Cardiac muscle cell (in vitro differentiated cells and primary cell): ENCODE measurements around the gene IFT52. TPM values are rescaled to one million over a fixed set of nuclear protein-coding genes. Genes with fewer than 3 reads are reported as not detected.
A peak's percentile ranks its signal among the peaks of the same experiment; 100 is the strongest.

Experiments
- DNase-seq, 2 donors: peaks; one replicate each; pipeline versions ENCODE4 v3.0.0 to v3.0.0-alpha.2; 2010 to 2017; ENCODE audit warnings: low read depth in 1 of 2, low spot score in 1 of 2
- H3K27ac ChIP-seq: fragments of 200-600 bp; sonication (generic); 2 replicates; pipeline ENCODE4 v1.5.1; 2016
- H3K27me3 ChIP-seq: fragments of 200-600 bp; sonication (generic); 2 replicates; pipeline ENCODE4 v1.6.0; 2016; ENCODE audit warnings: control low read depth
- H3K36me3 ChIP-seq: fragments of 200-600 bp; sonication (generic); 2 replicates; pipeline ENCODE4 v1.5.1; 2016; ENCODE audit warnings: control low read depth
- H3K4me1 ChIP-seq: fragments of 200-600 bp; sonication (generic); 2 replicates; pipeline ENCODE4 v1.8.1; 2017; ENCODE audit warnings: low read depth, mild to moderate bottlenecking, mixed run types
- H3K4me3 ChIP-seq: fragments of 200-600 bp; sonication (generic); 2 replicates; pipeline ENCODE4 v1.5.1; 2016; ENCODE audit warnings: mild to moderate bottlenecking
- H3K9me3 ChIP-seq: fragments of 200-600 bp; sonication (generic); 2 replicates; pipeline ENCODE4 v1.5.1; 2017; ENCODE audit warnings: low read depth, mild to moderate bottlenecking, control low read depth
- CTCF ChIP-seq: IDR thresholded peaks from 2 replicates; pipeline ENCODE4 v1.5.1; 2012; ENCODE audit warnings: low read depth, mild to moderate bottlenecking, low read length
- polyA plus RNA-seq: library from polyadenylated mRNA; unstranded; fragments of >200 nt; fragmentation: Nextera tagmentation; extraction: Ambion mirVana; gene quantifications from 2 replicates; pipeline ENCODE4 v1.2.1, GENCODE V29; 2016
- total RNA-seq: library from RNA; depleted of rRNA; stranded (reverse); fragments of >200 nt; gene quantifications from 2 replicates; pipeline ENCODE4 v1.2.3, GENCODE V29; 2016

The IFT52 gene
- total and polyA plus RNA-seq, 2 experiments from 2014 or later, result 20.6 to 26.4 TPM

- H3K27ac ChIP-seq, result no peak overlapping the region
- H3K9me3 ChIP-seq, result no peaks in the 10 kb centered on the region
- DNase-seq, result no peak
- peaks cover 14% of the 10 kb centered on the region for H3K4me1 ChIP-seq
- H3K36me3 ChIP-seq, result no peaks in the 10 kb centered on the region
- H3K27me3 ChIP-seq, result no peaks in the 10 kb centered on the region
- H3K4me3 ChIP-seq, result no peak overlapping the region
- no peak for TF ChIP-seq CTCF
Measured at GRCh38 chr20:43563991-43564390, 26.7 kb upstream of the IFT52 start.

DNA sequence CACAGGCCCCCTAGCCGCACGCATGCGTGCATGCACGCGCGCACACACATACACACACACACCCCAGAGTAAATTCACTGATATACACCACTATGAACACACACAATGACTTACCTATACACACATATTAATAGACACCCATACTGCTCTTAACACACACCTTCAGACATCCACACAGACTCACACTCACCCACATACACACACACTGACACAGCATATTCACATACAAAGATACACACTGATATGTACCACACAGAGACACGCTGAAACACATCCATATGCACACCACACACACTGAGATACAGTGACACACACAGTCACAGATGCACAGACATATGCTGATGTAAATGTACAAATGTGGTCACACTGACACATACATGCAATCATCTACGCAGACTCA is 26.3 kb upstream of the IFT52 start:
- TF ChIP-seq CTCF, result no peak
- DNase-seq, result no peak
- H3K9me3 ChIP-seq, result no peaks in the 10 kb centered on the region

GRCh38 chr20:43564993-43565757 is 25.6 kb upstream of the IFT52 start:
- no peak for TF ChIP-seq CTCF
- Histone ChIP-seq H3K9me3 (no peaks in the 10 kb centered on the region), H3K27ac (peak overlapping the region; percentile 75), H3K4me1 (peaks cover 13% of the 10 kb centered on the region), H3K4me3 (no peak overlapping the region), H3K36me3 (no peaks in the 10 kb centered on the region), H3K27me3 (no peaks in the 10 kb centered on the region)
- peak in 1 of 2 donors; percentile 19 for DNase-seq

More for the DNA sequence above, 26.3 kb upstream of the IFT52 start:
- H3K27ac ChIP-seq, result no peak overlapping the region
- no peaks in the 10 kb centered on the region for H3K36me3 ChIP-seq
- peaks cover 13% of the 10 kb centered on the region for H3K4me1 ChIP-seq
- no peaks in the 10 kb centered on the region for H3K27me3 ChIP-seq
- no peak overlapping the region for H3K4me3 ChIP-seq

- Histone ChIP-seq H3K9me3 (no peaks in the 10 kb centered on the region), H3K36me3 (no peaks in the 10 kb centered on the region), H3K4me3 (no peak overlapping the region), H3K27ac (no peak overlapping the region), H3K4me1 (peaks cover 8% of the 10 kb centered on the region), H3K27me3 (no peaks in the 10 kb centered on the region)
- no peak for DNase-seq
- no peak for TF ChIP-seq CTCF
Measured at GRCh38 chr20:43565758-43566104, 25.0 kb upstream of the IFT52 start.

- no peak overlapping the region for H3K27ac ChIP-seq
- no peaks in the 10 kb centered on the region for H3K27me3 ChIP-seq
- TF ChIP-seq CTCF, result no peak
- no peak overlapping the region for H3K4me3 ChIP-seq
- no peaks in the 10 kb centered on the region for H3K36me3 ChIP-seq
- peaks cover 4% of the 10 kb centered on the region for H3K4me1 ChIP-seq
- no peak for DNase-seq
- H3K9me3 ChIP-seq, result no peaks in the 10 kb centered on the region
Measured at GRCh38 chr20:43567477-43567876, 23.3 kb upstream of the IFT52 start.
